Activated CD4-positive, alpha-beta T cell treated with anti-CD3 and anti-CD28 coated beads, Interleukin-10, Interleukin-2, amounts not matched to agents 100 ng/mL and 50 ng/mL, durations not matched to agents 16 hours and 8 hours (primary cell): ENCODE measurements around the gene NAALADL1.

Experiments used
- DNase-seq: peaks from one replicate; pipeline ENCODE4 v3.0.0-alpha.2; 2020

NAALADL1 gene

GRCh38 chr11:65058419-65059054, at the start of gene NAALADL1:
NAALADL1 (minus strand) TSS chr11:65058553; CDS start chr11:65058521, 32 bp downstream.
- DNase-seq: no peak

DNA sequence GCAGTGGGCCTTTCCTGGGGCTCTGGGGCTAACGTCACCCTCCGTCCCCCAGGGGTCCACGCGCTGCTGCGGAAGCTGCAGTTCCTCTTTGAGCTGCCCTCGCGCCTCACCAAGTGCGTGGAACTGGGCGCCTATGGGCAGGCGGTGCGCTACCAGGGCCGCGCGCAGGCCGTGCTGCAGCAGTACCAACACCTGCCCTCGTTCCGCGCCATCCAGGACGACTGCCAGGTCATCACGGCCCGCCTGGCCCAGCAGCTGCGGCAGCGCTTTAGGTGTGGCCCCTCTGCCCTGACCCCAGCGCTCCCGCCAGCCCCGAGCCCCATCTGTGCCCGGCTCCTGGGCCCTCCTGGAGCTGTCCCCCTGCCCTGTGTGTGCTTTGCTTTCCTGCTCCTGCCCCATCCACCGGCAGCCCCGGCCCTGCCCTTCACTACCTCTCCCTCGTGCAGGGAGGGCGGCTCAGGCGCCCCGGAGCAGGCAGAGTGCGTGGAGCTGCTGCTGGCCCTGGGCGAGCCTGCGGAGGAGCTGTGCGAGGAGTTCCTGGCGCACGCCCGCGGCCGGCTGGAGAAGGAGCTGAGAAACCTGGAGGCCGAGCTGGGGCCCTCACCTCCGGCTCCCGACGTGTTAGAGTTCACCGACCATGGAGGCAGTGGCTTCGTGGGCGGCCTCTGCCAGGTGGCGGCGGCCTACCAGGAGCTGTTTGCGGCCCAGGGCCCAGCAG, 49.6 kb upstream of the NAALADL1 start:
- no peak for DNase-seq

- DNase-seq: no peak
These were observed 48.7 kb upstream of the NAALADL1 start for GRCh38 chr11:65107078-65107477.

DNA sequence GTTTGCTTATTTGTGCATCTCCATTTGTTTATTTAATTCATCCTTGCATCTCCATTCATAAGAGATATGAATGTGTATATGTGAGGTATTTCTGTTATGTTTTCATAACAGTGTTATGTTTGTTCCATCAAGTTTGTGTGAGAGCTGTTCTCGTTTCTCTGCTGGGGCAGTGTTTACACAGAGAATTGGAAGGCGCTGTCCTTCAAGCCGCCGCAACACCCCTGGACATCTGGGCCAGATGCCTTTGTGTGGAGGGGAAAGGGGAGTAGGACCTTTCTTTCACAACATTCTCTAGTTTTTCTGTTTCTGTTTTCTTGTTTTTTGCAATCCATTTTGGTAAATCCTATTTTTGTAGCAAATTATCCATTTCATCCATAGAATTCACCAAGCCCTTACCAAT, 46.3 kb upstream of the NAALADL1 start:
- DNase-seq: no peak

DNA sequence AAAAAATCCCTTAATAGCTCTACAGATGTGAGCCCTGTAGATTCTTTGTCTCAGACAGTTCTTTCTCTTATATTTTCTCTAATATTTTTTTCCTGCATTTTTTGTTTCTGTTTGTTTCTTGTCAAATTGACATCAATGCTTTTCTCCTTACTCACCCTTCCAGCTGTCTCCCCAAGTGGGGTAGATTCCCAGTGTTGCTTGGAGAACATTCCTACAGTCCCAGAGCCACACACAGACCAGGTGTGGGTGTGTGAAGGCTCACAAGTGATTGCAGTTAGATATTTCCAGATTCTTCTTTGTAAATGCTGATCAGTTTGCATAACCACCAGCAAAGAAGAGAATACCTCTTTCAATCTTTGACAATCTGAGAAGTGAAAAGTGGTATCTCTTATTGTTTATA, 45.1 kb upstream of the NAALADL1 start:
- DNase-seq: no peak

DNA sequence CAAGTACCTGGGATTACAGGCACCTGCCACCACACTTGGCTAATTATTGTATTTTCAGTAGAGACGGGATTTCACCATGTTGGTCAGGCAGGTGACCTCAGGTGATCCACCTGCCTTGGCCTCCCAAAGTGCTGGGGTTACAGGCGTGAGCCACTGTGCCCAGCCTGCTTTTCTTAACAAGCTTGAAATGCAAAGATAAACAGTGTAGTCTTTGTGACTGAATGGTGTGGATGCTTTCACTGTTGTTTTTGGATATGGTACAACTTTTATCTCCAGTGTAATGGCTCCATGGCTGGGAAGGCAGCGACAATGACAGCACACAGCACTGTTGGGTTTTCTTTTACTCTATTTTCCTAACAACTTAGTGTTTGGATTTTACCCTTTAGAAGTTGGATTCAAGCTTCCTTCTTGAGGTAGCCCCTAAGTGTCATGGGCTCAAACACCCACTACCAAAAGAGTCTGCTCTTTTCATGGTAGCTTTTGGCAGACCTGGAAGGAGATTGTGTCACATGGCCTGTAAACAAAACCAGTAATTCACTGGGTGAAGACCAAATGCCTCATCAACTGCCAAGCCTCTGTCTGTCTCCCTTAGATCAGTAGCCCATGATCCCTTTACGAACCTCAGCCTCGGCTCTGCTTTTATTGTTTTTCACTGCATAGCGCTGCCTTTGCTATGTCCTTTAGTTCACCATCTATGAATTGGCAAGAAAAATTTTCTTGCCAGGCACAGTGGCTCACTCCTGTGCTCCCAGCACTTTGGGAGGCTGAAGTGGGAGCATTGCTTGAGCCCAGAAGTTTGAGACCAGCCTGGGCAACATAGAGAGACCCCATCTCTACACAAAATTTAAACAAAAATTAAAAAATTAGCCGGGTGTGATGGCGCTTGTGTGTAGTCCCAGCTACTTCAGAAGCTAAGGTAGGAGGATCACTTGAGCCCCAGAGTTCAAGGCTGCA, 44.1 kb upstream of the NAALADL1 start:
- DNase-seq: no peak

- DNase-seq: no peak
These were observed 42.5 kb upstream of the NAALADL1 start for GRCh38 chr11:65100674-65101350.

- no peak for DNase-seq
These were observed 38.6 kb upstream of the NAALADL1 start for GRCh38 chr11:65096926-65097325.

DNA sequence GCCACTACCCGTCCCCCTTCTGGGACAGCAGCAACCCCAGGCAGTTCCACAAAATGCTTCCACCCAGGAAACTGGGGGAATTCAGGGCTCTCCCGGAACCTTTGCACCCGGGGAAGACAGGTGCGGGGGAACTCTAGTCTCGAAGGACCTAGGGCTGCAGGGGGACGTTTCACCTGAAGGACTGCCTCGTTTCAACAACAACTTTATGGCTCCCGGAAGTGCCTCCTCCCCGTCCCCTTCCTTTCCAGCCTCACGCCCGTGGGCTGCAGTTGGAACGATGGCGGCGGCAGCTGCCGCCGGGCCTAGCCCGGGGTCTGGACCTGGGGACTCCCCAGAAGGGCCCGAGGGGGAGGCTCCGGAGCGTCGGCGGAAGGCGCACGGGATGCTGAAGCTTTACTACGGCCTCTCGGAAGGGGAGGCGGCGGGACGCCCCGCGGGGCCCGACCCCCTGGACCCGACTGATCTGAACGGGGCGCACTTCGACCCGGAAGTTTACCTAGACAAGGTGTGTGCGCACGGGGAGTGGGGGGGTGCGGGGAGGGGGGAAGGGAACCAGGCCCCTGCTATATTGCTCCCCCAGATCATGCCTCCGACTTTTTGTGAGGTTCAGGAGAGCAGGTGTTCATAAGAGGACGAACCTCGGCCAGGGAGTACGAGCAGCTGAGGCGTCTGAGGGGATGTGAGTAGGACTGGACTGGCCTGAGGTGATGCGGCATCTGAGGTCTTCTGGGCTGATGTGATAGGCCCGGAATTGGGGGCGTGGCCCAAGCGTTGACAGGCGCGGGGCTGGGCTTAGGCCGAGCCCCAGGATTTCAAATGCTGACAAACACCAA, 37.8 kb upstream of the NAALADL1 start, which contains the start of gene VPS51:
Gene VPS51 (plus strand): TSS at position 241 of the 833 bp plus-strand sequence. CDS start 37 bp downstream, at position 278.
- DNase-seq: peak; percentile 90

DNA sequence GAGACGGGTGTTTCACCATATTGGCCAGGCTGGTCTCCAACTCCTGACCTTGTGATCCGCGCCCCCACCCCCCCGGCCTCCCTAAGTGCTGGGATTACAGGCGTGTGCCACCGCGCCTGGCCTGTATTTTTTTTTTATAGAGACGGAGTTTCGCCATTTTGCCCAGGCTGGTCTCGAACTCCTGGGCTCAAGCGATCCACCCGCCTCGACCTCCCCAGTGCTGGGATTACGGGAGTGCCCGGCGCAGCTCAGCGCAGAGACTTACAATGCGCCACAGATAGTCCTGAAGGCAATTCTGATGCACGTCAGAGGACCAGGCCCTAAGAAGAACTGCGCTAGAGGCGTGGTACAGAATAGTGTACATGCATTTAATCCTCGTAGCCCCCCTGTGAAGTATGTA, 37.1 kb upstream of the NAALADL1 start:
- DNase-seq: no peak

- no peak for DNase-seq
These were observed 32.3 kb upstream of the NAALADL1 start for GRCh38 chr11:65090628-65091027.

DNA sequence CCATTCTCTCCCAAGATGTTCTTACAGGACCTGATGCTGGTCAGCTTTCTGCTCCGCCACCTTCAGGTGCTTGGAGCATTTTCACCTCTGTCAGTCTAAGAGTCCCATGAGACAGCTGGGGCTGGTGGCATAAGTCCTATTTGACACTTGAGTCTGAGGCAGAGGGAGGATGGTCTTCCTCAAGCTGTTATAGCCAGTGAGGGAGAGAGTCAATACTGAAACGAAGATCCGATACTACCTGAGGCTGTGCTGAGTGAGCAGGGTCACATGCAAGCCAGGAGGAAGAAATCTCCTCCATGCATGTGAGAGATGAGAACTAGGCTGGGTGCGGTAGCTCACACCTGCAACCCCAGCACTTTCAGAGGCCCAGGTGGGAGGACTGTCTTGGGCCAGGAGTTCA, 31.3 kb upstream of the NAALADL1 start:
- DNase-seq: no peak

DNA sequence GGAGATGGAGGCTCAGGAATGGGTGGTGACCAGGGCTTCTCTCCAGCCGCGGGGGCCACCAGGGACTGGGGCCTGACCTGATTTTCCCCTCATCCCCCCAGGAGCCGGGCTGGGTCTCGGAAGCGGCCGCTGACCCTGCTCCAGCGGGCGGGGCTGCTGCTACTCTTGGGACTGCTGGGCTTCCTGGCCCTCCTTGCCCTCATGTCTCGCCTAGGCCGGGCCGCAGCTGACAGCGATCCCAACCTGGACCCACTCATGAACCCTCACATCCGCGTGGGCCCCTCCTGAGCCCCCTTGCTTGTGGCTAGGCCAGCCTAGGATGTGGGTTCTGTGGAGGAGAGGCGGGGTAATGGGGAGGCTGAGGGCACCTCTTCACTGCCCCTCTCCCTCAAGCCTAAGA, 29.5 kb upstream of the NAALADL1 start:
- no peak for DNase-seq

DNA sequence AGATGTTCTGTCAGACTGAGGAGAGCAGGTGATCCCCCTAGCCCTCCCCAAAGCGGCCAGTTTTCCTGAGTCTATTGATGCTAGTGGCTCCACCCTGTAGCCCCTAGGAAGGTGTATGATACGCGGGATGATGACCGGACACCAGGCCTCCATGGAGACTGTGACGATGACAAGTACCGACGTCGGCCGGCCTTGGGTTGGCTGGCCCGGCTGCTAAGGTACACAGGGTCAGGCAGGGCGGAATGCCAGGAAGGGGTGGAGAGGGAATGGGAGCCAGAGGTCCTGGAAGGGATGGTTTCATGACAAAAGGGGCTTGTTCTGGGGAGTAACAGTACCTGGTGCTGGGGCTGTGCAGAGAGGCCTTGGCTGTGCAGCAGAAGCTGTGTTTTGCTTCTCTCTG, 28.9 kb upstream of the NAALADL1 start:
- no peak for DNase-seq

- DNase-seq: no peak
These were observed 28.5 kb upstream of the NAALADL1 start for GRCh38 chr11:65086809-65087208.

- no peak for DNase-seq
These were observed 27.1 kb upstream of the NAALADL1 start for GRCh38 chr11:65085446-65085845.

GRCh38 chr11:65084598-65085375, 26.4 kb upstream of the NAALADL1 start:
- DNase-seq: no peak

- peak; percentile 97 for DNase-seq
These were observed 25.7 kb upstream of the NAALADL1 start, which contains the start of the genes CDCA5 and ZFPL1 for GRCh38 chr11:65083834-65084597. CDCA5 (minus strand) TSS chr11:65084040; CDS start chr11:65083978, 62 bp downstream. ZFPL1 (plus strand) TSS chr11:65084222; CDS start chr11:65084699, 477 bp downstream.

DNA sequence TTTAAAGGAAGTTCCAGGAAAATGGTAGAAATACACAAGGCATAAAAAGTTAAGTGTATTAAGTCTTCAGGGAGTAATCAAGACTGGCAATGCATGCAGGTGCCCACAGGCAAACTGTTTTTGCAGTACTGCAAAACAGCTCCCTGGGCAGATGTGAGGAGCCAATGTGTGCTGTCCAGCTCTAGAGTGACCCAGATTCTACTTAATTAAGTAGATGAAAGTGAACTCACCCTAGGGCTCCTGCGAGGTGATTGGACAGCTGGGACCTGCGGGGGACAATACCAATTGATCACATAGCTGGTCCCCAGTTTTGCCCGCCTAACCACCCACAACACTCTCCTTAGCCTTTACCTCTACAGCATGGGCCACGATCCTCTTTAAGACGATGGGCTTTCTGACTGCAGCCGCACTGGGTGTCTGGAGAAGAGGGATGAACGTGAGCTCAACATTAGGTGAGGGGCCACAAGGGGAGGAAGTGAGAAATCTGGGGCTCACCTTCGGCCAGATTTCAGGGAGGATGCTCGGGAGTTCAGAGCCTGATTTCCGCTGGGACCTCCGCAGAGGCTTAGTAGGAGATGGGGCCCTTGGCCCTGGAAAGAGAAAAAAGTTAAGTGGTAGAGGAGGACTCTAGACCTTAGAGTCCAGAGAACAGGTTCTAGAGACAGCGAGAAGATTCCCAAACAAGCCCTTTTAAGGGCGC, 24.9 kb upstream of the NAALADL1 start:
- DNase-seq: no peak
